Mesenchymal stem cell (in vitro differentiated cells and primary cell): ENCODE results near the gene DDC.
"Not testable (repeated sequence)": the region's sequence is repeated elsewhere in the genome, so short reads cannot be mapped to it uniquely, and the experiment has no call there.

Experiments used
- DNase-seq: peaks from one replicate; pipeline ENCODE4 v3.0.0-alpha.2; 2013
- H2AFZ ChIP-seq: one replicate; pipeline ENCODE4 v1.6.1; 2013; ENCODE audit warnings: low read depth, mild to moderate bottlenecking, control low read depth, inconsistent platforms, low read length, moderate library complexity
- H2AK5ac ChIP-seq: 2 replicates; pipeline ENCODE4 v1.6.1; 2013; ENCODE audit warnings: low read length, moderate library complexity, mild to moderate bottlenecking, inconsistent platforms; ENCODE audit not compliant: severe bottlenecking
- H2BK120ac ChIP-seq: one replicate; pipeline ENCODE4 v1.6.1; 2013; ENCODE audit warnings: low read depth, mild to moderate bottlenecking, inconsistent platforms, low read length, moderate library complexity
- H2BK12ac ChIP-seq, 2 experiments: one replicate each; pipeline ENCODE4 v1.6.1; 2013; ENCODE audit warnings: inconsistent platforms in 2 of 2, low read length in 2 of 2, mild to moderate bottlenecking in 2 of 2, moderate library complexity in 2 of 2, control low read depth in 1 of 2
- H2BK15ac ChIP-seq: one replicate; pipeline ENCODE4 v1.6.1; 2013; ENCODE audit warnings: mild to moderate bottlenecking, low read depth, inconsistent platforms; ENCODE audit not compliant: poor library complexity, severe bottlenecking
- H2BK5ac ChIP-seq: 2 replicates; pipeline ENCODE4 v1.6.1; 2013; ENCODE audit warnings: low read depth, mild to moderate bottlenecking, low read length, control low read depth, inconsistent platforms; ENCODE audit not compliant: poor library complexity, severe bottlenecking
- H3K14ac ChIP-seq, 2 experiments: one replicate each; pipeline ENCODE4 v1.6.1; 2013; ENCODE audit warnings: inconsistent platforms in 2 of 2, low read length in 2 of 2, control low read depth in 1 of 2, mild to moderate bottlenecking in 1 of 2, moderate library complexity in 1 of 2
- H3K18ac ChIP-seq, 2 experiments: one replicate each; pipeline ENCODE4 v1.6.1; 2013; ENCODE audit warnings: inconsistent platforms in 2 of 2, low read length in 2 of 2, control low read depth in 1 of 2, low read depth in 1 of 2, mild to moderate bottlenecking in 1 of 2
- H3K23ac ChIP-seq, 2 experiments: one replicate each; pipeline ENCODE4 v1.6.1; 2013; ENCODE audit warnings: inconsistent platforms in 2 of 2, low read length in 2 of 2, mild to moderate bottlenecking in 2 of 2, moderate library complexity in 2 of 2, control low read depth in 1 of 2
- H3K27ac ChIP-seq: 2 replicates; pipeline ENCODE4 v1.5.1; 2013; ENCODE audit warnings: mild to moderate bottlenecking, moderate library complexity, low read length, control low read depth, inconsistent platforms; ENCODE audit not compliant: poor library complexity, severe bottlenecking
- H3K27me3 ChIP-seq, 2 experiments: 2 replicates each; pipeline versions ENCODE4 v1.6.1 to v1.7.0; 2013; ENCODE audit warnings: low read length in 2 of 2, mild to moderate bottlenecking in 2 of 2, moderate library complexity in 2 of 2, control low read depth in 1 of 2, inconsistent platforms in 1 of 2; ENCODE audit not compliant: control insufficient read depth in 1 of 2, insufficient read depth in 1 of 2
- H3K36me3 ChIP-seq, 2 experiments: 2 replicates each; pipeline versions ENCODE4 v1.6.1 to v1.7.0; 2013; ENCODE audit warnings: low read length in 2 of 2, control low read depth in 1 of 2, inconsistent platforms in 1 of 2, low read depth in 1 of 2, mild to moderate bottlenecking in 1 of 2; ENCODE audit not compliant: insufficient read depth in 2 of 2, control insufficient read depth in 1 of 2
- H3K4ac ChIP-seq, 2 experiments: one replicate each; pipeline ENCODE4 v1.6.1; 2013; ENCODE audit warnings: inconsistent platforms in 2 of 2, low read length in 2 of 2, mild to moderate bottlenecking in 2 of 2, moderate library complexity in 2 of 2, control low read depth in 1 of 2, low read depth in 1 of 2
- H3K4me1 ChIP-seq: 2 replicates; pipeline ENCODE4 v1.6.1; 2013; ENCODE audit warnings: low read depth, low read length, control low read depth; ENCODE audit not compliant: control insufficient read depth, insufficient read depth
- H3K4me2 ChIP-seq: 2 replicates; pipeline ENCODE4 v1.6.1; 2013; ENCODE audit warnings: low read length, mild to moderate bottlenecking, inconsistent platforms; ENCODE audit not compliant: poor library complexity, severe bottlenecking
- H3K4me3 ChIP-seq, 2 experiments: 2 replicates each; pipeline versions ENCODE4 v1.5.1 to v1.7.0; 2013; ENCODE audit warnings: low read length in 2 of 2, mild to moderate bottlenecking in 2 of 2, control low read depth in 1 of 2, low read depth in 1 of 2; ENCODE audit not compliant: insufficient read depth in 1 of 2
- H3K79me1 ChIP-seq: replicated peaks from 2 replicates; pipeline ENCODE4 v1.6.1; 2013; ENCODE audit warnings: mild to moderate bottlenecking, control low read depth, low read length, inconsistent platforms; ENCODE audit not compliant: poor library complexity, severe bottlenecking
- H3K9ac ChIP-seq: 2 replicates; pipeline ENCODE4 v1.7.0; 2013; ENCODE audit warnings: mild to moderate bottlenecking, low read length, moderate library complexity
- H3K9me3 ChIP-seq: 2 replicates; pipeline ENCODE4 v1.7.0; 2013; ENCODE audit warnings: mild to moderate bottlenecking, low read length; ENCODE audit not compliant: control insufficient read depth
- H4K8ac ChIP-seq: one replicate; pipeline ENCODE4 v1.6.1; 2013; ENCODE audit warnings: inconsistent platforms, mild to moderate bottlenecking, low read length, moderate library complexity
- H4K91ac ChIP-seq: one replicate; pipeline ENCODE4 v1.6.1; 2013; ENCODE audit warnings: mild to moderate bottlenecking, low read length, inconsistent platforms
- WGBS: methylation state at CpG from one replicate; pipeline ENCODE4 v1.1.7; 2013; ENCODE audit warnings: mixed read lengths; 5-methylcytosine and 5-hydroxymethylcytosine counted together

DDC gene

DNA sequence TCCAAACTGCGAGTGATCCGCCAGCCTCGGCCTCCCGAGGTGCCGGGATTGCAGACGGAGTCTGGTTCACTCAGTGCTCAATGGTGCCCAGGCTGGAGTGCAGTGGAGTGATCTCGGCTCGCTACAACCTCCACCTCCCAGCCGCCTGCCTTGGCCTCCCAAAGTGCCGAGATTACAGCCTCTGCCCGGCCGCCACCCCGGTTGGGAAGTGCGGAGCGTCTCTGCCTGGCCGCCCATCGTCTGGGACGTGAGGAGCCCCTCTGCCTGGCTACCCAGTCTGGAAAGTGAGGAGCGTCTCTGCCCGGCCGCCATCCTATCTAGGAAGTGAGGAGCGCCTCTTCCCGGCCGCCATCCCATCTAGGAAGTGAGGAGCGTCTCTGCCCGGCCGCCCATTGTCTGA lies 106.0 kb downstream of the DDC start:
- WGBS, result 98% methylated on average over 17 of the region's 27 CpGs
- not testable (repeated sequence) for H2BK120ac ChIP-seq

DNA sequence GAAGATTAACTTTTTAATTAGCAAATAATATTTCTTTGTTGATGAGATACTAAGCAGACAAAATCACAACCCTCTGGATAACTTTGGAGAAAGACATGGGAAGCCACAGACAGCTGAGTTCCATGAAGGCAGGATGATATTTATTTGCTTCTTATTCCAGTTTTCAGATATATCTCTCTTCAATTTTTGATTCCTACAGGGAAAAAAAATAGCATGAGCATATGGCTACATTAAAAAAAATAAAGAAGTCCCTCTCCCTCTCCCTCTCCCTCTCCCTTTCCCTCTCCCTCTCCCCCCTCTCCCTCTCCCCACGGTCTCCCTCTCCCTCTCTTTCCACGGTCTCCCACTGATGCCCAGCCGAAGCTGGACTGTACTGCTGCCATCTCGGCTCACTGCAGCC lies 106.6 kb downstream of the DDC start:
- H3K36me3 ChIP-seq, result not testable (repeated sequence)

More for the DNA sequence above, 106.0 kb downstream of the DDC start:
- H3K9me3 ChIP-seq, H3K36me3 ChIP-seq, H4K91ac ChIP-seq, H2AFZ ChIP-seq, H3K4me1 ChIP-seq, H3K23ac ChIP-seq, H4K8ac ChIP-seq, H3K18ac ChIP-seq, H2BK5ac ChIP-seq, H3K79me1 ChIP-seq, H3K4ac ChIP-seq, H2AK5ac ChIP-seq, H3K14ac ChIP-seq, H3K27ac ChIP-seq, H2BK15ac ChIP-seq, DNase-seq, H3K4me3 ChIP-seq, H3K9ac ChIP-seq, H3K4me2 ChIP-seq, H2BK12ac ChIP-seq: not testable (repeated sequence)
- H3K27me3 ChIP-seq, result peaks cover 31 to 36% of the 10 kb centered on the region in 2 experiments

DNA sequence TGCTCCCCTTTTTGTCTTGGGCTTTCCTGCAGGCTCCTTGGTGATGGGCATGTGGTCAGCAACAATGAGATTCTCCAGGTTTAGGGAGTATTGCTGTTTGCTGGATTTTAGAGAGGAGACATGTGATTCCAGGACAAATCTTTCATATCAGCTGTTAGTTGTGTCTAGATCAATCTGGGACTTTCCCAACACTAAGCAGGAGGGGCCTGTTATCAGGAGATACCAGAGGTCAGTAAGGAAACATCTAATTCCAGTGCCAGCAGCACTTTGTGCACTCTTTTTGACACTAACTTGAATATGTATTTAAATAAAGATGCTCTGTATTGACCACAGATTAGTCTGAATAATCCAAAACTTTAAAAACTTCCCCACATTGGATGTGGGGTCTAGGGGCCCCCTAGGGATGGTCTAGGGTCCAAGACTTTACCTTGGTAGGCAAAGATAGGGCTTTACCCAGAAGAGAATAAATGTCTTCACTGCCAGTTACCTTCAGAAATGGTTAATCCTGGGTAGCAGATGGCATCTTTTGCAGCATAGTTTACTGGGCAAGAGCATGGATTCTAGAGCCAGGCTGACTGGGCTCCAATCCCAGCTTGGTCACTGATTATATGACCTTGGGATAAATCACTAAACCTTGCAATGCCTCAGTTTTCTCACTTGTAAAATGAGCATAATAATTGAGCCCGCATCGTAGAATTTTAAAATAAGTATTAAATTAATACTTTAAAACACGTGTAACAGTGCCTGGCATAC lies 108.7 kb downstream of the DDC start:
- Histone ChIP-seq H3K14ac (no peak overlapping the region), H3K18ac (no peak overlapping the region), H2BK15ac (no peak overlapping the region), H3K9me3 (no peaks in the 10 kb centered on the region), H2BK5ac (no peak overlapping the region), H3K4me2 (no peak overlapping the region), H4K8ac (no peak overlapping the region), H2BK120ac (no peak overlapping the region), H3K9ac (no peak overlapping the region), H2BK12ac (no peak overlapping the region), H3K36me3 (no peaks in the 10 kb centered on the region), H4K91ac (no peak overlapping the region), H3K4ac (no peak overlapping the region), H3K27ac (no peak overlapping the region), H2AK5ac (no peak overlapping the region), H3K4me1 (no peaks in the 10 kb centered on the region), H3K4me3 (no peak overlapping the region), H3K27me3 (peaks cover 37 to 39% of the 10 kb centered on the region in 2 experiments), H3K79me1 (no peaks in the 10 kb centered on the region), H3K23ac (no peak overlapping the region), H2AFZ (no peak overlapping the region)
- WGBS, result 95% methylated on average over 1 of the region's 3 CpGs
- no peak for DNase-seq

More for the DNA sequence above, 106.6 kb downstream of the DDC start:
- not testable (repeated sequence) for H4K91ac ChIP-seq, H2BK120ac ChIP-seq, H3K18ac ChIP-seq, H2BK5ac ChIP-seq, H3K4ac ChIP-seq, H3K4me3 ChIP-seq, H3K27ac ChIP-seq, H3K9ac ChIP-seq, H3K14ac ChIP-seq, H4K8ac ChIP-seq, H2AK5ac ChIP-seq, H3K4me2 ChIP-seq, H2AFZ ChIP-seq, H3K79me1 ChIP-seq, H2BK12ac ChIP-seq, H3K9me3 ChIP-seq, H2BK15ac ChIP-seq, H3K4me1 ChIP-seq, DNase-seq, H3K23ac ChIP-seq
- peaks cover 33 to 36% of the 10 kb centered on the region in 2 experiments for H3K27me3 ChIP-seq
- WGBS, result no CpG with 5 or more reads among the region's 4 CpGs

DNA sequence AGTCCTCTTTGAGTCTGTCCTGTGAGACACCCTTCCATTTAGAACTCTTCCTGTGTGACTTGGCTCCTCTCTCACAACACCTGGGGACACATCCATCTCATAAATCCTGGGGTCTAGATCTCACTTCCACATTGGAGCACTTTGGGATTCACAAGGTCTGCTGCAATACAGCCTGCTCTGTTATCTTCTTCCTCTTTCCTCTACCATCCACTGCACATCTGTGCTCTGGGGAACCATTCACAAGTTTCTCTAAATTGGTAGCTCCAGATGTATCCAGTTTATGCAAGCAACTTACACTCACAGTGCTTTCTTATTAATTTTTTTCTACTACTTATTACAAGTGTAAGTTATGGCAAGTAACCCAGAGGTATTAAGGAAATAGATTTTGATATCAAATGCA lies 109.5 kb downstream of the DDC start:
- no peak overlapping the region for H3K18ac ChIP-seq
- H3K27me3 ChIP-seq, result peaks cover 37 to 39% of the 10 kb centered on the region in 2 experiments
- no peak overlapping the region for H3K14ac ChIP-seq
- H3K4ac ChIP-seq, result no peak overlapping the region
- H3K36me3 ChIP-seq, result no peaks in the 10 kb centered on the region
- no peak overlapping the region for H3K23ac ChIP-seq
- H2BK15ac ChIP-seq, result no peak overlapping the region
- H3K9ac ChIP-seq, result no peak overlapping the region
- no peak overlapping the region for H3K4me2 ChIP-seq
- no peak for DNase-seq
- no peaks in the 10 kb centered on the region for H3K79me1 ChIP-seq
- H2AK5ac ChIP-seq, result no peak overlapping the region
- H3K4me3 ChIP-seq, result no peak overlapping the region
- H3K4me1 ChIP-seq, result peaks cover 2% of the 10 kb centered on the region
- no peak overlapping the region for H2BK5ac ChIP-seq
- no peaks in the 10 kb centered on the region for H3K9me3 ChIP-seq
- no peak overlapping the region for H2BK12ac ChIP-seq
- H4K8ac ChIP-seq, result no peak overlapping the region
- no peak overlapping the region for H2AFZ ChIP-seq
- no peak overlapping the region for H2BK120ac ChIP-seq
- no peak overlapping the region for H3K27ac ChIP-seq
- H4K91ac ChIP-seq, result no peak overlapping the region
